Fibroblast of lung (primary cell): ENCODE results near the gene ZNF766.

Experiments
- EZH2 ChIP-seq: IDR thresholded peaks from 2 replicates; pipeline ENCODE4 v1.5.1; 2012; ENCODE audit warnings: low read length, control low read depth, mild to moderate bottlenecking; ENCODE audit errors: missing control alignments
- TF ChIP-seq, protein P1 (sequence below), 2 donors: IDR thresholded peaks in 1 of 2; conservative IDR thresholded peaks in 1 of 2; 1 replicate in 1 of 2; 2 replicates in 1 of 2; pipeline ENCODE4 v1.5.1; 2011 to 2012; ENCODE audit warnings: low read length in 2 of 2, control low read depth in 1 of 2, inconsistent platforms in 1 of 2, low read depth in 1 of 2, mild to moderate bottlenecking in 1 of 2

DNA sequence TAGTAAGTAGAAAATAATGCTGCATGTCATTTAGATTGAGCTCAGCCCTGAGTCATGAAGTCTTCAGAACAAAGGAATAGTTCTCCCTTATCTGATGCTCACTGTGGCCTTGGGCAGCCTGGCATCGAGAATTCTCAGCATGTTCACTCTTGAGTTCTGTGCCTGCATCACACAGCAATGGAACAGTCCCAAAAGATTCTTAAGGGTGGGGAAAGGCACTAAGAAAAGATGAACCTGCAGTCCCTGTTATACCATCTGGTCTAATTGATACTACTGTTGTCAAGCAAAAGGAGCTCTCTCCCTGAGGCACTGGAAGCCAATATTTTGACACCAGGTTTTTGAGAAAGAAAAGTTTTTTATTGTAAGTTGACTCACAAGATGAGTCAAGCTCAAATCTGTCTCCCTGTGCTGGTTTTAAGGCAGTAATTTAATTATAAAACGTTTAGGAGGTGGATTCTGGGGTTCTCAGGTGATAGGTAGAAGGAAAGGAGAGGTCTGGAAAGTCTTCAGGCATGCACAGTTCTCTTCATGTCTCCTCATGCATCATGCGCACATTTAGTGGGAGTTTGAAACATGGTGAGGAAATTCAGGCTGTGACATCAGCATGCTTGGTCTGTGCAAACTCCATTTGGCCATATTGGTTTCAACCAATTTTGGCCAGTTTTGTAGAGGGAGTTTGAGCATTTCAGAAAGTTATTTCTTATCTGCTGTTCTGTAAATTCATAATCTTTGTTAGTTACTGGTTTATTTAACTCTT, 38.1 kb upstream of the ZNF766 start:
- TF ChIP-seq, protein P1, sequence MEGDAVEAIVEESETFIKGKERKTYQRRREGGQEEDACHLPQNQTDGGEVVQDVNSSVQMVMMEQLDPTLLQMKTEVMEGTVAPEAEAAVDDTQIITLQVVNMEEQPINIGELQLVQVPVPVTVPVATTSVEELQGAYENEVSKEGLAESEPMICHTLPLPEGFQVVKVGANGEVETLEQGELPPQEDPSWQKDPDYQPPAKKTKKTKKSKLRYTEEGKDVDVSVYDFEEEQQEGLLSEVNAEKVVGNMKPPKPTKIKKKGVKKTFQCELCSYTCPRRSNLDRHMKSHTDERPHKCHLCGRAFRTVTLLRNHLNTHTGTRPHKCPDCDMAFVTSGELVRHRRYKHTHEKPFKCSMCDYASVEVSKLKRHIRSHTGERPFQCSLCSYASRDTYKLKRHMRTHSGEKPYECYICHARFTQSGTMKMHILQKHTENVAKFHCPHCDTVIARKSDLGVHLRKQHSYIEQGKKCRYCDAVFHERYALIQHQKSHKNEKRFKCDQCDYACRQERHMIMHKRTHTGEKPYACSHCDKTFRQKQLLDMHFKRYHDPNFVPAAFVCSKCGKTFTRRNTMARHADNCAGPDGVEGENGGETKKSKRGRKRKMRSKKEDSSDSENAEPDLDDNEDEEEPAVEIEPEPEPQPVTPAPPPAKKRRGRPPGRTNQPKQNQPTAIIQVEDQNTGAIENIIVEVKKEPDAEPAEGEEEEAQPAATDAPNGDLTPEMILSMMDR (conservative IDR thresholded peaks at IDR 0.05 in 1 of 2, IDR thresholded peaks at IDR 0.05 in 1 of 2; ENCODE audit: low read depth in 1 of 2, low read length in 2 of 2), result no peak
- no peak for TF ChIP-seq EZH2
